Measurements from ENCODE around the gene PFKFB3.
A peak's percentile ranks its signal among the peaks of the same experiment; 100 is the strongest.
"Not testable (repeated sequence)": the region's sequence is repeated elsewhere in the genome, so short reads cannot be mapped to it uniquely, and the experiment has no call there.

The PFKFB3 gene

GRCh38 chr10:6236349-6237198 lies 33.8 kb downstream of the PFKFB3 start:
- DNase-seq (ENCODE audit: low read depth) = no peak

GRCh38 chr10:6237199-6237530 lies 34.4 kb downstream of the PFKFB3 start:
- DNase-seq (ENCODE audit: low read depth) = no peak

- not testable (repeated sequence) for DNase-seq (ENCODE audit: low read depth)
These were observed 36.0 kb downstream of the PFKFB3 start for GRCh38 chr10:6238587-6239212.

- peak; percentile 86 for DNase-seq (ENCODE audit: low read depth)
These were observed 36.7 kb downstream of the PFKFB3 start for GRCh38 chr10:6239213-6239991.

GRCh38 chr10:6240254-6240653 lies 37.5 kb downstream of the PFKFB3 start:
- DNase-seq (ENCODE audit: low read depth) = no peak

GRCh38 chr10:6242089-6242488 lies 39.4 kb downstream of the PFKFB3 start:
- no peak for DNase-seq (ENCODE audit: low read depth)

- DNase-seq (ENCODE audit: low read depth) = no peak
These were observed 41.8 kb downstream of the PFKFB3 start for GRCh38 chr10:6244510-6244909.

- no peak for DNase-seq (ENCODE audit: low read depth)
These were observed 44.4 kb downstream of the PFKFB3 start for GRCh38 chr10:6247041-6247712.

- not testable (repeated sequence) for DNase-seq (ENCODE audit: low read depth)
These were observed 46.2 kb downstream of the PFKFB3 start for GRCh38 chr10:6248908-6249307.

GRCh38 chr10:6249698-6250097 lies 47.0 kb downstream of the PFKFB3 start:
- no peak for DNase-seq (ENCODE audit: low read depth)

GRCh38 chr10:6250745-6251144 lies 48.0 kb downstream of the PFKFB3 start:
- no peak for DNase-seq (ENCODE audit: low read depth)

- DNase-seq (ENCODE audit: low read depth) = no peak
These were observed 51.5 kb downstream of the PFKFB3 start for GRCh38 chr10:6254201-6254600.

- DNase-seq (ENCODE audit: low read depth) = no peak
These were observed 52.9 kb downstream of the PFKFB3 start for GRCh38 chr10:6255548-6256061.

GRCh38 chr10:6256439-6256838 lies 53.7 kb downstream of the PFKFB3 start:
- no peak for DNase-seq (ENCODE audit: low read depth)

GRCh38 chr10:6259153-6259552 lies 56.4 kb downstream of the PFKFB3 start:
- no peak for DNase-seq (ENCODE audit: low read depth)

GRCh38 chr10:6260843-6261242 lies 58.1 kb downstream of the PFKFB3 start:
- no peak for DNase-seq (ENCODE audit: low read depth)

- no peak for DNase-seq (ENCODE audit: low read depth)
These were observed 65.2 kb downstream of the PFKFB3 start for GRCh38 chr10:6267941-6268340.

GRCh38 chr10:6269432-6269831 lies 66.7 kb downstream of the PFKFB3 start:
- DNase-seq (ENCODE audit: low read depth) = no peak

- DNase-seq (ENCODE audit: low read depth) = no peak
These were observed 67.5 kb downstream of the PFKFB3 start for GRCh38 chr10:6269953-6270867.

- no peak for DNase-seq (ENCODE audit: low read depth)
These were observed 68.2 kb downstream of the PFKFB3 start for GRCh38 chr10:6270951-6271350.

- DNase-seq (ENCODE audit: low read depth) = no peak
These were observed 68.9 kb downstream of the PFKFB3 start for GRCh38 chr10:6271663-6272062.

Data from HS-5 (cell line).